ENCODE results near the gene RNF11.
"Not testable (repeated sequence)": the region's sequence is repeated elsewhere in the genome, so short reads cannot be mapped to it uniquely, and the experiment has no call there.

The RNF11 gene

GRCh38 chr1:51222809-51223208 is 13.3 kb upstream of the RNF11 start:
- POLR2A ChIA-PET (ENCODE audit: low non-redundant PET) = no interaction called here
- TF ChIP-seq, protein P1, sequence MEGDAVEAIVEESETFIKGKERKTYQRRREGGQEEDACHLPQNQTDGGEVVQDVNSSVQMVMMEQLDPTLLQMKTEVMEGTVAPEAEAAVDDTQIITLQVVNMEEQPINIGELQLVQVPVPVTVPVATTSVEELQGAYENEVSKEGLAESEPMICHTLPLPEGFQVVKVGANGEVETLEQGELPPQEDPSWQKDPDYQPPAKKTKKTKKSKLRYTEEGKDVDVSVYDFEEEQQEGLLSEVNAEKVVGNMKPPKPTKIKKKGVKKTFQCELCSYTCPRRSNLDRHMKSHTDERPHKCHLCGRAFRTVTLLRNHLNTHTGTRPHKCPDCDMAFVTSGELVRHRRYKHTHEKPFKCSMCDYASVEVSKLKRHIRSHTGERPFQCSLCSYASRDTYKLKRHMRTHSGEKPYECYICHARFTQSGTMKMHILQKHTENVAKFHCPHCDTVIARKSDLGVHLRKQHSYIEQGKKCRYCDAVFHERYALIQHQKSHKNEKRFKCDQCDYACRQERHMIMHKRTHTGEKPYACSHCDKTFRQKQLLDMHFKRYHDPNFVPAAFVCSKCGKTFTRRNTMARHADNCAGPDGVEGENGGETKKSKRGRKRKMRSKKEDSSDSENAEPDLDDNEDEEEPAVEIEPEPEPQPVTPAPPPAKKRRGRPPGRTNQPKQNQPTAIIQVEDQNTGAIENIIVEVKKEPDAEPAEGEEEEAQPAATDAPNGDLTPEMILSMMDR (conservative IDR thresholded peaks at IDR 0.05; ENCODE audit: low read depth) = no peak
- H3K27ac ChIP-seq = no peak overlapping the region
- DNase-seq (ENCODE audit: low spot score) = no peak
- CTCF ChIA-PET = no interaction called here

DNA sequence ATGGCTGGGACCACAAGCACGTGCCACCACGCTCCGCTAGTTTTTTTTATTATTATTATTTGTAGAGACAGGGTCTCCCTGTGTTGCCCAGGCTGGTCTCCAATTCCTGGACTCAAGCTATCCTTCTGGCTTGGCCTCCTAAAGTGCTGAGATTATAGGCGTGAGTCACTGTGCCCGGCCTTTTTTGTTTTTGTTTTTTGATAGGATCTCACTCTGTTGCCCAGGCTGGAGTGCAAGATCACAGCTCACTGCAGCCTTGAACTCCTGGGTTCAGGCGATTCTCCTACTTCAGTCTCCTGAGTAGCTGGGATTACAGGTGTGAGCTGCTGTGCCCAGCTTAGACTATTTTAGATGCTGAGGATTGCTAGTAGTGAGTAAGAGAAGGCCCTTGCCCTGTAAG is 11.8 kb upstream of the RNF11 start:
- no peak overlapping the region for H3K27ac ChIP-seq
- ChIA-PET POLR2A (ENCODE audit: low non-redundant PET) (no interaction called here), CTCF (no interaction called here)
- no peak for DNase-seq (ENCODE audit: low spot score)
- TF ChIP-seq, protein P1 (conservative IDR thresholded peaks at IDR 0.05; ENCODE audit: low read depth) = no peak

GRCh38 chr1:51227231-51227960 is 8.7 kb upstream of the RNF11 start:
- DNase-seq (ENCODE audit: low spot score); CTCF ChIA-PET; H3K27ac ChIP-seq; POLR2A ChIA-PET (ENCODE audit: low non-redundant PET): not testable (repeated sequence)

GRCh38 chr1:51228471-51228870 is 7.6 kb upstream of the RNF11 start:
- DNase-seq (ENCODE audit: low spot score); POLR2A ChIA-PET (ENCODE audit: low non-redundant PET); H3K27ac ChIP-seq; CTCF ChIA-PET: not testable (repeated sequence)

DNA sequence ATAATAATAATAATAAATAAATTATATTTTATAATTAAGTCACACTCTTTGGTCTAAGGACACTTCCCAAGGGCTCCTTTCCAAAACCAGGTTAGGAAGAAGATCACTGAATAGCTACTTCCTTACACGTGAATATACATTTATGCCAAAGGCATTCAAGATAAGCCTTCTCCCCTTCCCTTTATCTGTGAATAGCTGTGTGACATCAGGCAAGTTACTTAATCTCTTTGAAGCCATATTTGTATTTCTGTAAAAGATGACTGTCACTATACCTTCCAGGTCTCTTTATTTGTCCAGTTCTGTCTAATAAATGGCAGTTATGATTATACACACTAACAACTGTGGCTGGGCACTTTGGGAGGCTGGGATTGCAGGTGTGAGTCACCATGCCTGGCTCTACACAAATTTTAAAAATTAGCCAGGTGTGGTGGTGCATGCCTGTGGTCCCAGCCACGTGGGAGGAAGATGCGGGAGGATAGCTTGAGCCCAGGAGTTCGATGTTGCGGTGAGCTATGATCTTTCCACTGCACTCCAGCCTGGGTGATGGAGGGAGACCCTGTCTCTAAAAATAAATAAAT is 5.5 kb upstream of the RNF11 start:
- ChIA-PET POLR2A (ENCODE audit: low non-redundant PET) (no interaction called here), CTCF (interaction anchor here (0.7 kb wide), 2 partner anchors 29 to 60 kb away, joined by 3 read pairs; no protein-coding TSS in a partner anchor)
- H3K27ac ChIP-seq = no peak overlapping the region
- DNase-seq (ENCODE audit: low spot score) = no peak
- TF ChIP-seq, protein P1 (conservative IDR thresholded peaks at IDR 0.05; ENCODE audit: low read depth) = no peak

GRCh38 chr1:51231120-51231519 is 5.0 kb upstream of the RNF11 start:
- ChIA-PET CTCF (no interaction called here), POLR2A (ENCODE audit: low non-redundant PET) (no interaction called here)
- no peak overlapping the region for H3K27ac ChIP-seq
- TF ChIP-seq, protein P1 (conservative IDR thresholded peaks at IDR 0.05; ENCODE audit: low read depth) = no peak
- DNase-seq (ENCODE audit: low spot score) = no peak

GRCh38 chr1:51231896-51232295 is 4.2 kb upstream of the RNF11 start:
- ChIA-PET CTCF (interaction anchor here (0.7 kb wide), 1 partner anchor 217 kb away, joined by 4 read pairs; no protein-coding TSS in a partner anchor), POLR2A (ENCODE audit: low non-redundant PET) (no interaction called here)
- TF ChIP-seq, protein P1 (conservative IDR thresholded peaks at IDR 0.05; ENCODE audit: low read depth) = no peak
- H3K27ac ChIP-seq = no peak overlapping the region
- no peak for DNase-seq (ENCODE audit: low spot score)

DNA sequence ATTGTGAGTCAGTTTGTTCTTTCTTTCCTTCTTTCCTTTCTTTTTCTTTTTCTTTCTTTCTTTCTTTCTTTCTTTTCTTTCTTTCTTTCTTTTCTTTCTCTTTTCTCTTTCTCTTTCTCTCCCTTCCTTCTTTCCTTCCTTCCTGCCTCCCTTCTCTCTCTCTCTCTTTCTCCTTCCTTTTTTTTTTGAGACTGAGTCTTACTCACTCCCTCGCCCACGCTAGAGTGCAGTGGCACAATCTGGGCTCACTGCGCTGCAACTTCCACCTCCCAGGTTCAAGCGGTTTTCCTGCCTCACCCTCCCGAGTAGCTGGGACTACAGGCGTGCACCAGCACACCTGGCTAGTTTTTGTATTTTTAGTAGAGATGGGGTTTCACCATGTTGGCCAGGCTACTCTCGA is 1.8 kb upstream of the RNF11 start:
- CTCF ChIA-PET; DNase-seq (ENCODE audit: low spot score); POLR2A ChIA-PET (ENCODE audit: low non-redundant PET); H3K27ac ChIP-seq: not testable (repeated sequence)
